ENCODE measurements around the gene FGF3.

DNA sequence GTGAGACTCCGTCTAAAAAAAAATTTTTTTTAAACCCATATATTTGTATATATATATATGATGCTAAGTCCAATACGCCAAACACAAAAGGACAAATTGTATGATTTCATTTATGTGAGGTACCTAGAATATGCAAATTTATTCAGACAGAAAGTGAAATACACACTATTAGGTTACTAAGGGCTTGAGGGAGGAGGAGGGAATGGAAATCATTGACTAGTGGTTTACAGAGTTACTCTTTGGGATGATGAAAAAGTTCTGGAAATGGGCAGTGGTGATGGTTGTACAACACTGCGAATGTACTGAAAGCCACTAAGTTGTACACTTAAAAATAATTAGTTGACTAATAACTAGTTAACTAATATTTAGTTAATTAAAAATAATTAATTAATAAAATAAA lies 36.2 kb upstream of the FGF3 start:
- TF ChIP-seq POLR2AphosphoS5 (IDR thresholded peaks at IDR 0.05; ENCODE audit: low read depth, low read length) (no peak), SIN3A (IDR thresholded peaks at IDR 0.05; ENCODE audit: borderline replicate concordance, insufficient read depth, low read length) (no peak), TAF1 (IDR thresholded peaks at IDR 0.05; ENCODE audit: borderline replicate concordance, insufficient read depth, low read length) (no peak), FOXP2 (optimal IDR thresholded peaks at IDR 0.05; ENCODE audit: borderline replicate concordance, extremely low read depth, extremely low read length, insufficient read depth) (no peak)
- TF ChIP-seq, protein P1, sequence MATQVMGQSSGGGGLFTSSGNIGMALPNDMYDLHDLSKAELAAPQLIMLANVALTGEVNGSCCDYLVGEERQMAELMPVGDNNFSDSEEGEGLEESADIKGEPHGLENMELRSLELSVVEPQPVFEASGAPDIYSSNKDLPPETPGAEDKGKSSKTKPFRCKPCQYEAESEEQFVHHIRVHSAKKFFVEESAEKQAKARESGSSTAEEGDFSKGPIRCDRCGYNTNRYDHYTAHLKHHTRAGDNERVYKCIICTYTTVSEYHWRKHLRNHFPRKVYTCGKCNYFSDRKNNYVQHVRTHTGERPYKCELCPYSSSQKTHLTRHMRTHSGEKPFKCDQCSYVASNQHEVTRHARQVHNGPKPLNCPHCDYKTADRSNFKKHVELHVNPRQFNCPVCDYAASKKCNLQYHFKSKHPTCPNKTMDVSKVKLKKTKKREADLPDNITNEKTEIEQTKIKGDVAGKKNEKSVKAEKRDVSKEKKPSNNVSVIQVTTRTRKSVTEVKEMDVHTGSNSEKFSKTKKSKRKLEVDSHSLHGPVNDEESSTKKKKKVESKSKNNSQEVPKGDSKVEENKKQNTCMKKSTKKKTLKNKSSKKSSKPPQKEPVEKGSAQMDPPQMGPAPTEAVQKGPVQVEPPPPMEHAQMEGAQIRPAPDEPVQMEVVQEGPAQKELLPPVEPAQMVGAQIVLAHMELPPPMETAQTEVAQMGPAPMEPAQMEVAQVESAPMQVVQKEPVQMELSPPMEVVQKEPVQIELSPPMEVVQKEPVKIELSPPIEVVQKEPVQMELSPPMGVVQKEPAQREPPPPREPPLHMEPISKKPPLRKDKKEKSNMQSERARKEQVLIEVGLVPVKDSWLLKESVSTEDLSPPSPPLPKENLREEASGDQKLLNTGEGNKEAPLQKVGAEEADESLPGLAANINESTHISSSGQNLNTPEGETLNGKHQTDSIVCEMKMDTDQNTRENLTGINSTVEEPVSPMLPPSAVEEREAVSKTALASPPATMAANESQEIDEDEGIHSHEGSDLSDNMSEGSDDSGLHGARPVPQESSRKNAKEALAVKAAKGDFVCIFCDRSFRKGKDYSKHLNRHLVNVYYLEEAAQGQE (IDR thresholded peaks at IDR 0.05; ENCODE audit: insufficient read depth in 1 of 2, low read depth in 2 of 2, low read length in 2 of 2) = no peak

Measured in PFSK-1 (cell line).